Mammary epithelial cell (primary cell): Measurements from ENCODE around the gene ODAD4.

Experiments
- CTCF ChIP-seq, 2 donors: IDR thresholded peaks in 1 of 2; conservative IDR thresholded peaks in 1 of 2; 2 replicates each; pipeline ENCODE4 v1.5.1; 2011 to 2012; ENCODE audit warnings: inconsistent platforms in 2 of 2, low read length in 2 of 2, mild to moderate bottlenecking in 2 of 2, control low read depth in 1 of 2, low read depth in 1 of 2; ENCODE audit not compliant: insufficient read depth in 1 of 2; ENCODE audit errors: extremely low read depth in 1 of 2
- EZH2 ChIP-seq: IDR thresholded peaks from 2 replicates; pipeline ENCODE4 v1.6.1; 2012; ENCODE audit warnings: low read length, inconsistent platforms, borderline replicate concordance

GRCh38 chr17:41939693-41940090 is 9.3 kb downstream of the ODAD4 start:
- no peak for TF ChIP-seq EZH2
- no peak for TF ChIP-seq CTCF (conservative IDR thresholded peaks at IDR 0.05 in 1 of 2, IDR thresholded peaks at IDR 0.05 in 1 of 2; ENCODE audit: extremely low read depth in 1 of 2, insufficient read depth in 1 of 2, low read depth in 1 of 2, low read length in 2 of 2)
